HG03442 (cell line): ENCODE measurements around the gene SHISAL2A.
A peak's percentile ranks its signal among the peaks of the same experiment; 100 is the strongest.

Source experiments
- ATAC-seq: cut with Tn5 transposase; IDR thresholded peaks from one replicate; pipeline ENCODE4 v1.9.1; 2021; ENCODE audit warnings: mild to moderate bottlenecking, moderate library complexity; ENCODE audit not compliant: unreplicated experiment

The SHISAL2A gene

GRCh38 chr1:52658795-52659194 is 25.8 kb downstream of the SHISAL2A start:
- ATAC-seq: no peak

DNA sequence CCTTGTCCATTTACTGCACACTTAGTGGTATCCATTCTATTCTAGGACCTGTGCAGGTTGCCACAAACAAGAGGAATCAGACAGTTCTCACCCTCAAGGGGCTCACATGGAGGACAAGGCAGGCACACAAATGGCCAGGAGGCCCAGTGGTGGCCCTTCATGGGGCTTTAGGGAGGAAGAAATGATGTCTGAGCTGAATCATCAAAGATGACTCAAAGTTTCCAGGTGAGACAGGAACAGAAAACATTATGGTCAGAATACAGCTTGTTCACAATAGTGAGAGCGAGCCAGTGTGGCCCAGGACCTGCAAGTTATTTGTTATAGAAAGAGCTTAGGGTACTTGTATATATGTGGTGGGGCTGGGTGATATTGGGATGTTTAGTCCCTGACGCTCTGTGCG is 26.4 kb downstream of the SHISAL2A start:
- ATAC-seq: peak; percentile 70

- ATAC-seq: no peak
Measured at GRCh38 chr1:52659851-52660596, 27.1 kb downstream of the SHISAL2A start.

GRCh38 chr1:52660807-52661206 is 27.8 kb downstream of the SHISAL2A start:
- no peak for ATAC-seq

- no peak for ATAC-seq
Measured at GRCh38 chr1:52662645-52663313, 29.8 kb downstream of the SHISAL2A start.

GRCh38 chr1:52663716-52664115 is 30.7 kb downstream of the SHISAL2A start:
- ATAC-seq: no peak

DNA sequence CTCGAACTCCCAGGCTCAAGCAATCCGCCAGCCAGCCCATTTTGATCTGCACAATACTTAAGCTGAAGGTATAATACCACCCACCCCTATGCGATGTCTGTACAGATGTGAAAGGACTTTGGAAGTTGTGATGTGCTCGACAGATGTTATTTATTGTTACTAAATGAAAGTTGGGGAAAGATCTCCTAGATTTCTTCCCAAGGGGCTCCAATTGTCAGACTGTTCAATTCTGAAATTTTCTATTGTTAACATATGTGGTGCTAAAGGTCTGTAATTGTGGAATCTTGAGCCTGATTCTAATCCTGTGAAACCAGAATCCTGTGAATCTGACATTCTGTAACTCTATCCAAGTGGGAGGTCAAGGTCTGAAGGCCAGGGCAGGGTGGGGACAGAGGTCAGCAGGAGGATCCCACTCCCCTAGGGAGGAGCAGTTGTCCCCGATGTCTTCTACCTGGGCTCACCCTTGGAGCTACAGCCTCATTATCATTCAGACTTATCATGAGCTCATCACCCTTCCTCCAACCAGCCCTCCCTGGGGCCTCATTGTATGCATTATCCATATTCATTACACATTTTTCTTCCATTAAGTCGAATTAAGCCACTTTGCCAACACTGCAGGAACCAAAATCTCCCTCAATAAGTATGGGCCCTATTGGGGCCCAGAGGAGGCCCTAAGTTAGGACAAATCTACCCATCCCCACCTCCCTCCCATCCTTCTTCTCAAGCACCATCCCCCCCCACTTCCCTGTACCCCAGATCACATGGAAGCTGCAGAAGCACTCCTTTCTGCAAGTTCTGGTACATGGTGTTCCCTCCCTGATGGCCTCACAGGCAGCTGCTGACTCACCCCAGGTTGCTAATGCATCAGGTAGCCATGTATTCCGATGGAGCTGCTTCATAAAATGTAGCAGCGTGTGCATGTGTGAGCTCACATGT is 32.3 kb downstream of the SHISAL2A start:
- ATAC-seq: no peak

- no peak for ATAC-seq
Measured at GRCh38 chr1:52667290-52667689, 34.3 kb downstream of the SHISAL2A start.

GRCh38 chr1:52667984-52668383 is 35.0 kb downstream of the SHISAL2A start:
- ATAC-seq: no peak

- no peak for ATAC-seq
Measured at GRCh38 chr1:52668711-52669110, 35.7 kb downstream of the SHISAL2A start.

DNA sequence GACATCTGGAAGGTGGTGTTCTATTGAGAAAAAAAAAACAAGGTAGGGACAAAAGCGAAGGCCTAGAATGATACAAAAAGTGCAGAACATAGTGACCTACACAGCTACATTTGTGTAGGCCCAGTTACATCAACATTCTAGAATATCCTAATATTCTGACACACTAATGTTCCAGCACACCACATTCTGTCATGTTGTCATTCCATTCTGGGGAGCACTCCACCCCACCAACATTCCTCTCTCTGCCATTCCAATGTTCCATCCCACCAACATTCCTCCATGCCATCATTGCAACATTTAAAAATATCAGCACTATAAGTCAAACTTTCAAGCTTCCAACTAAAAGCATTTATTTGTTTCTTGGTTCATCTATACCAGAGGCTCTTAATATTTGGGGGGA is 36.7 kb downstream of the SHISAL2A start:
- no peak for ATAC-seq

- ATAC-seq: no peak
Measured at GRCh38 chr1:52670604-52671003, 37.6 kb downstream of the SHISAL2A start.

DNA sequence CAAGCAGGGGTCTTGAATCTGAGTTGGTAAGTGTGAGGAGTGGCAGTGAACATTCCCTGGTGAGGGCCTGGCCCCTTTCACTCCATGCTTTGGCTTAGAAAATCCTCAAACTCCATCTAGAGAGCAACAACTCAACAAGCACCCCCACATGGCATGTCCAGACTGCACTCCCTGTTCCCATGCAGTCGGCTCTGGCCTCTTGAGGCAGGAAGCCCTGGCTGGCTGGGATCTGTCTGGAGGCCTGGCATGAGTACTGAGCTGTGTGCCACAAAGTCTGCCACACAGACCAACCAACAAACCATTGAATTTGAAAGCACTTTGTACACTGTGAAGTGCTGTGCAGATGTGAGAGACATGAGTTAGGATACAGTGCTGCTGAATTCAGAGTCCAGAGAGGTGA is 40.0 kb downstream of the SHISAL2A start:
- no peak for ATAC-seq

DNA sequence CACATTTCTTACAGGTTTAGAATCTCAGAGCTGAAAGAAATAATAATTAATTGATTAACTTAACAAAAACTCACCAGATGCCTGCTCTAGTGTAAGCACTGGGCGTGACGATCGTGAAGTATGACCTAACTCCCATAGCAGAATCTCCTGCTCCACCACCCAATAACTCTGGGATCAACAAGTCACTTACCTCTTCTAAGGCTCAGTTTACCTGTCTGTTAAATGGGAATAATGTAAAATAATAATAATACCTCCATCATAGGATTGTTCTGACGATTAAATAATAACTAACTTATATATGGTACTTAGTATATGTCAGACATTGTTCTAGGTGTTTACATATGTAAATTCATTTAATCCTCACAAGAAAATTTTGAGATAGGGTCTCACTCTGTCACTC is 40.5 kb downstream of the SHISAL2A start:
- no peak for ATAC-seq

DNA sequence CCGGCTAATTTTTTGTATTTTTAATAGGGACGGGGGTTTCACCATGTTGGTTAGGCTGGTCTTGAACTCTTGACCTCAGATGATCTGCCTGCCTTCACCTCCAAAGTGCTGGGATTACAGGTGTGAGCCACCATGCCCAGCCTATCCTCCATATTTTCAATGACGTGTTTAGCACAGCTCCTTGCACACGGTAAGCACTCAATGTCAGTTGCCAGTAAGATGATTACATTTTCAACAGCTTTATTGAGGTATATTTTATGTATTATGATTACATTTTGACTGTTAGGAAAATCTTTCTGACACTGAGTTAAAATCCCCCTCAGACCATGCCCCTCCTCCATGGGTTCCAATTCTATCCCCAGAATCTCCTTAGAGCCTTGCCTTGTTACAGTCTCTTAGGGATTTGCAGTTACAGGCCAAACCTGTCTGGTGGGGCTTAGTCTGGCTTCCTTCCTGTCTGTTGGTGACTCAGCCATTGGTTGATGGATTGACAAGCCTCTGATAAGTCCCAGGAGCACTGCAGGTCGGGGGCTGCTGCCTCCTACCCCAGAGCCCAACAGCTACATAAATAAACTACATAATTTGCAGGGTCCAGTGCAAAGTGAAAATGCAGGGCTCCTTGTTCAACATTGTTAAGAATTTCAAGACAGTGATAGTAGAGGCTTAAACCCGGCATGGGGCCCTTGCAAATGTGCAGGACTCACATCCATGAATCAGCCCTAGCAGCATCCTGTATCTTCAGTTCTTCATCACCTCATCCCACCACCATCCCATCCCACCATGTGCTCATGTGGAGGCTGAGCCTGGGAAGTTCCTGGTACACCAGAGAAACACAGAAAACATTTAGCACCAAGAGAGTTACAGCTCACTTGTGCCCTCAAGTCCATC is 41.8 kb downstream of the SHISAL2A start:
- no peak for ATAC-seq

GRCh38 chr1:52676249-52676903 is 43.4 kb downstream of the SHISAL2A start:
- ATAC-seq: no peak

- ATAC-seq: no peak
Measured at GRCh38 chr1:52677076-52677806, 44.3 kb downstream of the SHISAL2A start.

DNA sequence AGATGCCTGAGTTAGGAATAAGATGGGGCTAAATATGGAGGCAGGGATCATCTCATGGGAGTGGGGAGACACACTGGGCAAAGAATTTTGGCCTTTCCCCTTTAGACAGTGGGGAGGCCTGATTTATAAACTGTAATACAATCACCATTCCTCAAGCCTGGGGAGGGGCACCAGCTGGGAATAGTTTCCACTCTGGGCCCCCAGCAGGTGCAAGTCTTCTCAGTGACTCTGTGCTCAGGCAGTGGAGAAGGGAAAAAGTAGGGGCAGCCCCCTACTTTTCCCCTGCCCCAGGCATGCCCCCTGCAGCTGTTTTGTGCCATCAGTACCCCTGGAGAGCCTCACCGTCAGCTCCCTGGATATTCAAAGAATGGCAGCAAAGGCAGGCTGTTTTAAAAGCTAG is 46.1 kb downstream of the SHISAL2A start:
- ATAC-seq: no peak

GRCh38 chr1:52679498-52679897 is 46.5 kb downstream of the SHISAL2A start:
- no peak for ATAC-seq
